Gastroesophageal sphincter (tissue), 2 donors: Measurements from ENCODE around the gene LYST.

Source experiments
- POLR2A ChIP-seq, 2 donors: fragments of 450-650 bp; IDR thresholded peaks; one replicate each; pipeline ENCODE4 v1.6.1; 2017; ENCODE audit warnings: antibody characterized with exemption in 2 of 2, mild to moderate bottlenecking in 2 of 2, moderate library complexity in 1 of 2
- POLR2AphosphoS5 ChIP-seq: sonication (generic); formaldehyde crosslinking; IDR thresholded peaks from one replicate; pipeline ENCODE4 v1.6.1; 2017; ENCODE audit warnings: antibody characterized with exemption

GRCh38 chr1:235661568-235661967 lies 205.1 kb downstream of the LYST start:
- TF ChIP-seq POLR2A (IDR thresholded peaks at IDR 0.05) (no peak), POLR2AphosphoS5 (no peak)
